Skeletal muscle cell (primary cell): ENCODE data around the gene OPCML.

Experiments
- DNase-seq: peaks from one replicate; pipeline ENCODE4 v3.0.0-alpha.2; 2010; ENCODE audit warnings: low read depth
- H3K4me3 ChIP-seq: 2 replicates; pipeline ENCODE4 v1.5.1; 2011; ENCODE audit warnings: low read depth, mild to moderate bottlenecking, control low read depth, low read length, moderate library complexity

OPCML gene

DNA sequence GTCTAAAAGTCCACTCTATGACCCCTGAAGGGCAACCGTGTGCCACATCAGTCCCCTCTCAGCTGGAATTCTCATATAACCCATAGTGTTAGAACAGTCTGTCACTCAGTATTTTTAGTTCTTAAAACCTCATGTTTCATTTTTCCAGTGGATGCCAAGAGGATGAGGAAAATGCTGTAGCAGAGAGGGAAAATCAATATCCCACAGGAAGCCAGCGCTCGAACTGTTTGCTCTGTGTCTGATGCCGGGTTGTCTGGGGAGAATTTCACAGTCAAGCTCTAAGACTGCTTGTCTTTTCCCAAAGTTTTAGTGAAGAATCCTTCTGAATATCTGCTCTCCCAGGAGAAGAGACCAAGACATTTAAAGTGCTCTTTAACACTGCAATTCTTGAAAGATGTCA, 360.9 kb downstream of the OPCML start:
- no peak for DNase-seq
- H3K4me3 ChIP-seq, result no peak overlapping the region

DNA sequence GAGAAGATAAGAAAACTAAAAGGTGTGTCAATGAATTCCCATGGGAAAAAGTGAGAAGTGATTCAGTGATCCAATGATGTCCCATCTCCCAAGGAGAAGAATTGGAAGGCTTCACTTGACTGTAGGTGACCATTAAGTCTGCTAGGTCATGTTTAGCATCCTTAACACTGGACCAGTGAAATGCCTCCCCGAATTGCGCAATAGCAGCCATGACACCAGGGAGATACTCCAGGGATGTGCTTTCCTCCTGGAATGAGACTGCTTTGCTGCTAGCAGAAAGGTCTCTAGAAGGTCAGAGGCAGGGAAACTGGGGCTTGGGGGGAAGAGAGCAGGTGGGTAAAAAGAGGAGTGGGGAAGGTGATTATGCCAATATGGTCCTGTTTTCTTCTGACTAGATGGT, 364.3 kb downstream of the OPCML start:
- no peak overlapping the region for H3K4me3 ChIP-seq

GRCh38 chr11:133166662-133167061, 365.6 kb downstream of the OPCML start:
- DNase-seq, result no peak
- no peak overlapping the region for H3K4me3 ChIP-seq

More for the DNA sequence above, 364.3 kb downstream of the OPCML start:
- no peak for DNase-seq

DNA sequence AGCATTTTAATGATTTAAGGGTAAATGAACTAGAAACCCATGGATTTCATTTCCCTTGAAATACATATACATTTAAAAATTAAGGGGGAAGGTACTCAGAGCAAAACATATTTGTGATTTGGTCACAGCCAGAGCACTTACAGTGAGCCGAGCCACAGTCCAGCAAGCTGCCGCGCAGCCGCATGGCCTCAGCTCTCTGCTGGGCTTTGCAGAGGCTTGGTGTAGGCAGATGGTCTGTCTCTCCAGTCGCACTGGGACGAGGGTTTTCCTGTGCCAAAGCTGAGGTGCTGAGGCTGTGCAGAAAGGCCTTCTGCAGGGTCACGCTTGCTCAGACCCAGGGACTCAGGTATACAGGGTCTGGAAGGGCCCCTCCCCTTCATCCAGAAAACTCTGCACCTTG, 367.3 kb downstream of the OPCML start:
- no peak for DNase-seq
- no peak overlapping the region for H3K4me3 ChIP-seq

- no peak for DNase-seq
- no peak overlapping the region for H3K4me3 ChIP-seq
Observed at GRCh38 chr11:133163463-133164419, 368.6 kb downstream of the OPCML start.

- no peak for DNase-seq
- no peak overlapping the region for H3K4me3 ChIP-seq
Observed at GRCh38 chr11:133162227-133162626, 370.1 kb downstream of the OPCML start.

DNA sequence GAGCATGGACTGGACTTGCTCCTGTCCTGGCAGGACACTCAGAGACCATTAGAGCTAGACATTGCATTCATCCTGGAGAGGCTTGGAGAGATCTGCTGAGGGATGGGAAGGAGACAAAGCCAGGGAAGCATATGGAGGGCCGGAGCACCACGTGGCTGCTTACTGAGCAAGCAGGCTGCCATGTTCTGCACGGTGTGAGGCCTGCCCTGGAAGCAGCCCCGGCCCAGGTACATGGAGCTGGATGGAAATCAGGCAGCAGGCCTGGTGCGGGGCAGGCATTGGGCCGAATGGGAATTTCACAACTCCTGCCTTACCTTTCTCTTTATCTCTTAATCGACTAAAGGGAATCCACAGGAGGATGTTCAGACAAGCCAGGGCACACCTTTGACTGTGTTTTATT, 371.5 kb downstream of the OPCML start:
- H3K4me3 ChIP-seq, result no peak overlapping the region
- DNase-seq, result no peak

DNA sequence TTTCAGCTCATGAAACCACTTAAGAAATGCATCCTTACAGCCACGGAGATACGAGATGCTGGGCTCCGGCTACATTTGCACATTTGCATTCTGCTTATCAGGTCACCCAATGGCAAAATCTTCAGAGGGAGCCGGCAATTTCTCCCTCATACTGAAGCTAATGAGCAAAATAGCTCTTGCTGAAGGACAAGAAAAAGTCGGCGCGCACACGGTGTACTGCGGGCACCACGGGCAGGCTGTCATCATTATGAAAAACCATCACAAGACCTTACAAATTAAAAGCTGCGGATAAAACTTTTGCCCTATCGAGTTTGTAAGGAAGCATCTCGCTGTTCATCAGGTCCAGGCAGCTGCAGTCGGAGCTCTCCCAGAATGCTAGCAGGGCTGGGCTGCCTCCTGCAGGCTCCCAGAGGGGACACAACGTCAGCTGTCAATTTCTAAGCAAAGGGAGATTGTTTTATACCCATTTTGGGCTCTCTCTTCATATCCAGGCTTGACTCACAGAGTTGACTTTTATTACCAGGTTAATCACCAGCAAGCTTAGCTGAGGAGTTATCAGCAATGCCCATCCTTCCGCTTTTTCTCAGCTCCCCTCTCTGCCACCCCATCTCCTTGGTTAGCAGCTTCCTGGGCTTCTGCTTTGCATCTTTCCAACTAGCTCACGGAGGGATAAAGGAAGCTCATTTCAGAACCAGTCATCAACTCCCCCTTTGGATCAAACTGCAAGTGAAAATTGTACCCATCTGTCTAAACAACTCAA, 375.1 kb downstream of the OPCML start:
- DNase-seq, result no peak

DNA sequence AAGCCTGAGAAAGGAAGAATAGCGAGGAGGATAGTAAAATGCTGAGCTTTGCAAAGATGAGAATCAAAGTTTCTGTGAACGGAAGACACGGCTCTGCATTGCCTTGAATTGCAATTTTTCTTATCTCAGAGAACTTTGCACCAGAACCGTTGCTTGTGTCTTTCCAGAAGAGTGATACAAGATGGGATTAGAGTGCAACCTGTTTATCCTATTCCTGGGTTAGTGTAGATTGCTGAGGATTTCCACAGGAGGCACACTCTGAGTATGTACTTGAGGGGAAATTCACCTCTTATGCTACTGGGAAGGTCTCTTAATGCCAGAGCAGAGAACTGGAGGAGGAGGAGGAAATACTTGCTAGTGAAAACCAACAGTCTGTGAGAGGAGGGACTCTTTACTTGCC, 377.5 kb downstream of the OPCML start:
- H3K4me3 ChIP-seq, result no peak overlapping the region
- DNase-seq, result no peak

More for the DNA sequence above, 375.1 kb downstream of the OPCML start:
- H3K4me3 ChIP-seq, result no peak overlapping the region

GRCh38 chr11:133154076-133154475, 378.2 kb downstream of the OPCML start:
- H3K4me3 ChIP-seq, result no peak overlapping the region

DNA sequence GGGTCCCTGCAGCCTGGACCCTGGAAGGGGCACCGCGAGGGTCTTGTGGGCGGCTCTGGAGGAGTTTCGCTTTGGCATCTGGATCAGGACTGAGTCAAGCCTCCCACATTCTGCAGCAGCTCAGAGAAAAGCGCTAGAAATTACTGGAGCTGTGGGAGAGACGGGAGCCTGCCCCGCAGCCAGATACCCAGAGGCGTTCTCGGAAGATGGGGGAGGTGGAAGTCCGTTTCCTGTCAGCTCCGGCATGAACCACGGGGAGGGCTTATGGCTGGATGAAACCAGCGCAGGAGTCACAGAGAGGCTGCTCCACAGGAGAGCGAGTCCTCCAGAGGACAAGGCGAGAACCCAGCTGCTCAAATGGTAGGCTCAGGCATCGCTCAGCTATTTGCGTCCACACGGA, 379.3 kb downstream of the OPCML start:
- DNase-seq, result no peak
- no peak overlapping the region for H3K4me3 ChIP-seq

More at GRCh38 chr11:133154076-133154475, 378.2 kb downstream of the OPCML start:
- no peak for DNase-seq

DNA sequence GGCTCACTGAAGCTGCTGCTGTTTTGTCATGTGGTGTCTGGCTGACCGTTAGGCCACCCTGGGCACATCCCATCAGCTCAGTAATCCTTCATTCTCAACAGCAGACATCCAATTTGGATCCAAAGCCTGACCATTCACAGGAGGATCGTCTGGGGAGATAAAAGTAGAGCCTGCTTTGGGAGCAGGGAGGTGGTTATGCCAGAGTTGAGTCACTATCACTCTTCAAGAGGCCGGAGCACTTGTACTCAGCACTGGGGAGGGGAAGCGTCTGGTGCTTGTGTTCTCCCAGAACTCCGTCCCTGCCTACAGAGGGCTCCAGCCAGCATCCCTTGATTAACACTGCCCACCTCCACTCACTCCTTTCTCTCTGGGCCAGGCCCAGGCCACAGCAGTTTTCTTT, 382.6 kb downstream of the OPCML start:
- no peak for DNase-seq
- H3K4me3 ChIP-seq, result no peak overlapping the region

- no peak for DNase-seq
- no peak overlapping the region for H3K4me3 ChIP-seq
Observed at GRCh38 chr11:133147625-133148024, 384.7 kb downstream of the OPCML start.

- DNase-seq, result no peak
- no peak overlapping the region for H3K4me3 ChIP-seq
Observed at GRCh38 chr11:133146697-133147306, 385.5 kb downstream of the OPCML start.

DNA sequence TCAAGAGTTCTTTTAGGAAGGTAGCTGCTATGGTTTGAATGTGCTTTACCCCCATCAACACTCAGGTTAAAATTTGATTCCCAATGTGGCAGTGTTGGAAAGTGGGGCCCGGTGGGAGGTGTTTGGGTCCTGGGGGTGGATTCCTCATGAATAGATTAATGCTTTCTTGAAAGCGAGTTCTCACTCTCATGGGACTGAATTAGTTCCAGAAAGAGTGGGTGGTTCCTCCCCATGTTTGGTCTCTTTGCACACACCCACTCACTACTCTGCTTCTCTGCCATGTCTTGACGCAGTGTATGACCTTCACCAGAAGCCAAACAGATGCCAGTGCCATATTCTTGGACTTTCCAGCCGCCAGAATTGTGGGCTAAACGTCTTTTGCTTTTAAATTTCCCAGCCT, 394.4 kb downstream of the OPCML start:
- no peak overlapping the region for H3K4me3 ChIP-seq
- no peak for DNase-seq

GRCh38 chr11:133137270-133137669, 395.0 kb downstream of the OPCML start:
- no peak for DNase-seq
- no peak overlapping the region for H3K4me3 ChIP-seq

- no peak for DNase-seq
- no peak overlapping the region for H3K4me3 ChIP-seq
Observed at GRCh38 chr11:133136376-133136775, 395.9 kb downstream of the OPCML start.

DNA sequence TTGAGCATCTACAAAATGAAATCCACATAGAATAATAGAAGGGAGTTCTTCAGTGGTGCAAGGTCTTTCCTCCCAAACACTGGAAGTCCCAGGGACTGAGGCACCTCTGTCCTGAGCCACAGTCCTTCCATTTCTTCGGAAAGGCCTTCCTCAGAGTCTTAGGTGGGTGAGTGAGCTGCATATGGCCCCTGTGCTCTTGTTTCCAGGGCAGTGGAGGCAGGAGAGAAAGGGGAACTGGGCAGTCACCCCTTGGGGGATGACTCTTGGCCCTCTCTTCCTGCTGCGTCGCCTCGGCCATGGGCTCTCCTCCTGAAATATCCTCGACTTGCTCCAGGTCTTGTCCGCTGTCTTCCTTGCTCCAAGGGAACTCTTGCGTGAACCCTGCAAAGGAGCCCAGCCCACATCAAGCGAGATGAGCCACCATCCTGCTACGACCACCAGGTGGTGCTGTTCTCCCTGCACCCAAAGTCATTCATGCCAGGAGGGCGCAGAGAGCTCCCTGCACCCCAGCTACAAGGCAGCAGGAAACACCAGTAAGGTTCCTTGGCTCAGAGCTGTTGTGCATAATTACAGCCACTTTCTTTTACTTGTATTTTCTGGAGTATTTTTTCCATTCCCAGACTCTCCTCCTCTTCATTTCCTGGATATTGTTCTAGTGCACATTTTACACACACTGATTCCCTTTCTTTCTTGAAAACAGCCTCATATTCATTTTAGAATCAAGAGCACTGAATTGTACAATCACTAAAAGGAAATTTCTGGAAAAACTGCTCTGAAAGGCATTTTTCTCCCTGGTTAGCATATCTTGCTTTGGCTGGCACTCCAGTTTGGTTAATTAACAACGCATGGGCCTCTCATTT, 397.8 kb downstream of the OPCML start:
- H3K4me3 ChIP-seq, result no peak overlapping the region
- no peak for DNase-seq

GRCh38 chr11:133133606-133134005, 398.7 kb downstream of the OPCML start:
- DNase-seq, result no peak
- no peak overlapping the region for H3K4me3 ChIP-seq
